CD4-positive, alpha-beta T cell treated with Interleukin-15 for 4 hours (primary cell): ENCODE measurements around the gene CPNE4.

Experiments used
- DNase-seq: peaks from one replicate; pipeline ENCODE4 v3.0.0-alpha.2; 2020; ENCODE audit warnings: low spot score

Gene CPNE4

GRCh38 chr3:131532645-131533044 is 502.2 kb downstream of the CPNE4 start:
- DNase-seq: no peak

GRCh38 chr3:131530843-131531242 is 504.0 kb downstream of the CPNE4 start:
- DNase-seq: no peak

GRCh38 chr3:131530388-131530787 is 504.4 kb downstream of the CPNE4 start:
- DNase-seq: no peak

DNA sequence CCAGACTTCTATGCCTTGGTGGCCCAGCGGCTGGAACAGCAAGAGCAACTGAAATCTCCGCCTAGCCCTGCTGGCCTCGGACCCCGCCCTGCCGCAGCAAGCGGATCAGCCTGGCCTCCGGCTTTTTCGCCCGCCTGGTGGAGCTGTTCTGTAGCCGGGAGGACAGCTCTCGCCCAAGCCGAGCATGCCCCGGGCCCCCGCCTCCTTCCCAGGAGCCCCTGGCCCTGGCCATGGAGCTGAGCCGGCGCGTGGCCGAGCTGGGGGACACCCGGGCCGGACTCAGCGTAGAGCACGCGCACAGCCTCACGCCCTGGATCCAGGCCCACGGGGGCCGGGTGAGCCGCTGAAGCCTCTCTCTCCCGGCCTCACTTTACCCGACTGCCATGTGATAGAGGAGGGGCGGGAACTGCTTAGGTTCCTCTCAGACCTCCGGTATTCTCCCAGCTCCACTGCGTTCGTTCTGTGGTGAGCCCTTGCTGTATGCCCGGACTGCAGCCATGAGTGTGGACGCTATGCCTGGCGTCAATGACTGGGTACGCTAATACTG is 507.9 kb downstream of the CPNE4 start:
- no peak for DNase-seq

GRCh38 chr3:131518680-131519079 is 516.1 kb downstream of the CPNE4 start:
- DNase-seq: no peak

GRCh38 chr3:131505421-131505820 is 529.4 kb downstream of the CPNE4 start:
- no peak for DNase-seq

DNA sequence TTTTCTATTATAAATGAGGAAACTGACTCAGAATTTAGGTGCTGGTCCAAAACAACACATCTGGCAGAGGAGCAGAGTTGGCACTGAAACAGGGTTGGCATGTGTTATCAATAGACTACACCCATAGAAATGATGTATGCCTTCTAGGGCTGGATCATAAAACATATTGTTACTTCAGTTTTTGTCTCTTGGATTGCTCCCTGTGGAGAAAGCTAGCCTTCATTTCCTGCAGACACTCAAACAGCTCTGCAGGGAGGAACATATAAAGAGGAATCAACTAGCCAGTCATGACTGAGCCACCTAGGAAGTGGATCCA is 531.5 kb downstream of the CPNE4 start:
- no peak for DNase-seq

- DNase-seq: peak; percentile 83
These were observed 532.1 kb downstream of the CPNE4 start, which contains the start of gene MRPL3 for GRCh38 chr3:131502530-131503319. TSS of gene MRPL3 (minus strand) at chr3:131502971. CDS start at chr3:131502821, 150 bp downstream.

DNA sequence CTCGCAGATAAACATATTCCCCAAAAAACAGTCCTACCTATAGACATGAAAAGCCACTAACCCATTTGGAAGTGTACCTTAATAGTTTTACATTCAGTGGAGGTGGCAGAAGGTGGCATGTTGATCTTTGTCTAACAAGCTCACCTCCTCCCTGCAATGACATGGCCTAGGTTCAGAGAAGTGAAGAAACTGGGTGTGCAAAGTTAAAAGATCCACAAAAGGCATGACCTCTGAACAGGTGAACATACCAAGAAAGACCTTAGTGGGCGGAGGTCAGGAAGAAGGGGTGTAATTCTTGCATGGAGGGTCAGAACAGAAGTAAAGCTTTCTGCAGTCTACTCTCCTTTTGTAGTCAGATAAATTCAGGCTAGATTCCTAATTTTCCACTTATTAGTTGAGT is 532.9 kb downstream of the CPNE4 start:
- DNase-seq: no peak

DNA sequence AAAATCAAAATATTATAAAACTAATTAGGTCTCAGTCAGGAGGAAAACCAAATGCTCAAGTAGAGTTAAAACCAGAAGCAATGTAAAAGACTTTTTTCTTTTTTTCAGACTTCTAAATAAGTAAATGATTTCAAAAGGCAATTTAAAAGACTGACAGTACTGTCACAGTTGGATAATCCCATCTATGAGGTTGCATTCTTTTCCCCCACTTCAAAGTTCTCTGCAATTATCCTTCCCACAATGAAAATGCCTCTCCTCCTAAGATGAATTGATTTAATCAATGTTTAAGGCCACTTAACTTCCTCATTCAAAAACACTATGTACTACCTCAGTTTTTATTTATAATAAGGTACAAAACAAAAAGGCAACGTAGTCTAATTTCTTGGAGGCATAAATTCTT is 540.1 kb downstream of the CPNE4 start:
- no peak for DNase-seq

DNA sequence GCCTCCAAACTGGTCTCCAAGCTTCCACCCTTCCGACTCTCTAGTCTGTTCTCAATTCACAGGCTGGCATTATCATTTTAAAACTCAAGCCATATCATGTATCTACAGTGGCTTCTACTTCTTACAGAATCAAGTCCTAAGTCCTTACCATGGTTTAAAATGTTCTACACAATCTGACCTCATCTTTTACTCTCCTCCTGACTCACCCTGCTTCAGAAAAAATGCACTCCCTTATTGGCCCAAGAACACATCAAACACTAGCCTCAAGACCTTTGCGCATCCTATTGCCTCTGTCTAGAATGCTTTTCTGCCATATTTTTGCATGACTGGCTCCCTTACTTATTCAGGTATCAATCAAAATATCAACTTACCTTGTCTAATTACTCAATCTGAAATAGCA is 543.0 kb downstream of the CPNE4 start:
- no peak for DNase-seq

DNA sequence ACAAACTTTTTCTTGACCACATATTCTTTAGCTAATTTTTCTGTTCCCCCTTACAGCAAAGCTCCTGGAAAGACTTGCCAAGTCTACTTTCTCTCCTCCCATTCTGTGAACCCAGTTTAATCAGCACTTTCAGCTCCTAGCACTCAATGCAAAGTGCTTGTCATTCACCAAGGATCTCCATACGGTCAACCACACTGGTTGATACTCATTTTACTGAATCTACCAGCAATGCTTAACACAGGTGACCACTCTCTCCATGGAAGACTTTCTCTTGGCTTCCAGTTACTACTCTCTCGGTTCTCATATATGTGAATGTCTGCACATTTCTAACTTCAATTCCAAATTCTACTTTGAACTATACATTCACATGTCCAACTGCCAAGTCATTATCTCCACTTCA is 543.7 kb downstream of the CPNE4 start:
- no peak for DNase-seq

GRCh38 chr3:131486545-131486944 is 548.3 kb downstream of the CPNE4 start:
- DNase-seq: peak; percentile 13

GRCh38 chr3:131485119-131485518 is 549.7 kb downstream of the CPNE4 start:
- DNase-seq: no peak

DNA sequence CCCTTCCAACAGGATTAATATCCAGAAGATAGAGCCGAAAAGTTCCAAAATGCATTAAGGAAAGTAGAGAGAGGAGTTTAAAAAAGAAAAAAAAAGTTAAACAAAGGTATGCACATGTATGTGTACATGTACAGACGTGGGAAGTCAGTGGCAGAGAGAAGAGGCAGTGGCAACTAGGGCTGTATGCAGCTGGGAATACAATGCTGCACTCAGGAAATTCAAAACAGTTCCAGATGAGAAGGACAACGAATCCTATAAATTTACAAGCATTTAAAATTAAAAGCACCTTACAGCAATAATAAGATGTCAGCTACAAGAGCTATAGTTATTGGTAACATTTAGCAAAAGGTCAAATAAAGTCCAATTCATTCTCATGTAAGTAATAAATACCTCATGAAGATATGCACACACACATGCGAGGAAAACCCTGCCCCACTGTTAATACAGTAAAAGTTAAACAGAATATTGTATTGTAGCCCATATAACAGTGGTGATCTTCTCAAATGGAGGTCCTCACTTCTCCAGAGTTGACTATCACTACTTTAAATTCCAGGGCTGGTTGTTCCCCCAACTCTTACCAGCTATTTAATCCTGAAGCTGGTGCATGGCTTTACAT is 550.2 kb downstream of the CPNE4 start:
- no peak for DNase-seq
